ENCODE results near the gene GAS1. TPM values are rescaled to one million over a fixed set of nuclear protein-coding genes. Genes with fewer than 3 reads are reported as not detected.

Gene GAS1
- total and polyA plus RNA-seq, 2 experiments from 2014 or later: 10.7 to 36.0 TPM

GRCh38 chr9:86943201-86944113 lies 3.8 kb downstream of the GAS1 start:
- Histone ChIP-seq H2AFZ (no peak overlapping the region), H3K27ac (no peak overlapping the region), H3K9ac (no peak overlapping the region), H3K9me2 (ENCODE audit: insufficient read depth) (no peaks in the 10 kb centered on the region), H3K27me3 (replicated peaks; ENCODE audit: insufficient read depth) (no peaks in the 10 kb centered on the region), H3K4me1 (ENCODE audit: insufficient read depth) (peaks cover 13% of the 10 kb centered on the region), H3K4me2 (ENCODE audit: unreplicated experiment) (peak overlapping the region; percentile 83), H3K4me3 (peak overlapping the region; percentile 80), H4K20me1 (ENCODE audit: insufficient read depth) (no peaks in the 10 kb centered on the region), H3K36me3 (ENCODE audit: low read depth) (no peaks in the 10 kb centered on the region), H3K9me3 (ENCODE audit: low read depth) (no peaks in the 10 kb centered on the region), H3K79me2 (ENCODE audit: insufficient read depth) (peaks cover 16% of the 10 kb centered on the region), H3F3A (ENCODE audit: insufficient read depth) (peaks cover 7% of the 10 kb centered on the region; the same call in 1 of the 2 replicates)
- TF ChIP-seq EZH2 (IDR thresholded peaks at IDR 0.05; ENCODE audit: insufficient read depth, poor library complexity, severe bottlenecking): no peak
- DNase-seq: peak; percentile 21
- in situ Hi-C loops (cut with MboI): loop anchor here (10.0 kb wide), 1 partner anchor 459 kb away; no protein-coding TSS in a partner anchor
- 33 to 35% methylated on average over 12 of the region's 12 CpGs for WGBS, 2 experiments (ENCODE audit: low coverage in 1 of 2, low lambda C conversion rate in 2 of 2, missing lambda C conversion rate in 2 of 2)

GRCh38 chr9:86942281-86943200 lies 4.8 kb downstream of the GAS1 start:
- Histone ChIP-seq H3K36me3 (ENCODE audit: low read depth) (no peaks in the 10 kb centered on the region), H2AFZ (no peak overlapping the region), H3F3A (ENCODE audit: insufficient read depth) (peaks cover 7% of the 10 kb centered on the region; the same call in 1 of the 2 replicates), H3K79me2 (ENCODE audit: insufficient read depth) (peaks cover 16% of the 10 kb centered on the region), H3K4me3 (no peak overlapping the region), H3K4me2 (ENCODE audit: unreplicated experiment) (no peak overlapping the region), H4K20me1 (ENCODE audit: insufficient read depth) (no peaks in the 10 kb centered on the region), H3K27ac (no peak overlapping the region), H3K4me1 (ENCODE audit: insufficient read depth) (peaks cover 13% of the 10 kb centered on the region), H3K9ac (no peak overlapping the region), H3K9me2 (ENCODE audit: insufficient read depth) (no peaks in the 10 kb centered on the region), H3K27me3 (replicated peaks; ENCODE audit: insufficient read depth) (no peaks in the 10 kb centered on the region), H3K9me3 (ENCODE audit: low read depth) (no peaks in the 10 kb centered on the region)
- in situ Hi-C loops (cut with MboI): loop anchor here (10.0 kb wide), 1 partner anchor 458 kb away; no protein-coding TSS in a partner anchor
- 57 to 58% methylated on average over 10 of the region's 10 CpGs for WGBS, 2 experiments (ENCODE audit: low coverage in 1 of 2, low lambda C conversion rate in 2 of 2, missing lambda C conversion rate in 2 of 2)
- DNase-seq: no peak
- TF ChIP-seq EZH2phosphoT487 (IDR thresholded peaks at IDR 0.05; ENCODE audit: insufficient read depth, low read depth): no peak
- no peak for TF ChIP-seq EZH2 (IDR thresholded peaks at IDR 0.05; ENCODE audit: insufficient read depth, poor library complexity, severe bottlenecking)

- H3K36me3 ChIP-seq (ENCODE audit: low read depth): no peaks in the 10 kb centered on the region
- H3K4me3 ChIP-seq: no peak overlapping the region
- WGBS, 2 experiments (ENCODE audit: low coverage in 1 of 2, low lambda C conversion rate in 2 of 2, missing lambda C conversion rate in 2 of 2): 97 to 100% methylated on average over 2 of the region's 2 CpGs
- no peak overlapping the region for H3K9ac ChIP-seq
- no peak overlapping the region for H3K27ac ChIP-seq
- H3K79me2 ChIP-seq (ENCODE audit: insufficient read depth): peaks cover 16% of the 10 kb centered on the region
- peaks cover 13% of the 10 kb centered on the region for H3K4me1 ChIP-seq (ENCODE audit: insufficient read depth)
- in situ Hi-C loops (cut with MboI): loop anchor here (10.0 kb wide), 1 partner anchor 456 kb away; no protein-coding TSS in a partner anchor
- H3K9me3 ChIP-seq (ENCODE audit: low read depth): no peaks in the 10 kb centered on the region
- peaks cover 7% of the 10 kb centered on the region; the same call in 1 of the 2 replicates for H3F3A ChIP-seq (ENCODE audit: insufficient read depth)
- no peak overlapping the region for H3K4me2 ChIP-seq (ENCODE audit: unreplicated experiment)
- DNase-seq: no peak
- TF ChIP-seq EZH2 (IDR thresholded peaks at IDR 0.05; ENCODE audit: insufficient read depth, poor library complexity, severe bottlenecking): no peak
- TF ChIP-seq EZH2phosphoT487 (IDR thresholded peaks at IDR 0.05; ENCODE audit: insufficient read depth, low read depth): no peak
- H3K27me3 ChIP-seq (replicated peaks; ENCODE audit: insufficient read depth): no peaks in the 10 kb centered on the region
- H4K20me1 ChIP-seq (ENCODE audit: insufficient read depth): no peaks in the 10 kb centered on the region
- H2AFZ ChIP-seq: no peak overlapping the region
- no peaks in the 10 kb centered on the region for H3K9me2 ChIP-seq (ENCODE audit: insufficient read depth)
Measured at GRCh38 chr9:86941197-86941596, 6.1 kb downstream of the GAS1 start.

DNA sequence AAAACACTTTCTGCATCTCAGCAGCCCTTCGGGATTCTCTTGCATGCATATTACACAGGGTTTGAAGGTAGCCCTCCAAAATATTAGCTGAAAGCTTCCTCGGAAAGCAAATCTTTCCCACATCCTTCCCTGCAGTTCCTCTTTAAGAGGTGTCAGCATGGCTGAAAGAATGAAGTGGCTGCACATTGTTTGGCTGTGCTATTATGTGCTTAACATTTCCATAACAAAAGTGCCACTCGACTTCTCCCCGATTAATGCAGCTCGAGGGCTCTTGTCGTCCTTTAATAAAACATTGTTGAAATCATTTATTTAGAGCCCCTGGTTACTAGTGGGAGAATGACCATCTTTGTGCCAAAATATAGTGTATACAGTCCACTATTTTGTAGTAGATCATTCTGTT lies 6.5 kb downstream of the GAS1 start:
- Histone ChIP-seq H3K9me2 (ENCODE audit: insufficient read depth) (no peaks in the 10 kb centered on the region), H3K36me3 (ENCODE audit: low read depth) (no peaks in the 10 kb centered on the region), H3K27me3 (replicated peaks; ENCODE audit: insufficient read depth) (no peaks in the 10 kb centered on the region), H4K20me1 (ENCODE audit: insufficient read depth) (no peaks in the 10 kb centered on the region), H2AFZ (no peak overlapping the region), H3K27ac (no peak overlapping the region), H3K4me2 (ENCODE audit: unreplicated experiment) (no peak overlapping the region), H3K9me3 (ENCODE audit: low read depth) (no peaks in the 10 kb centered on the region), H3K9ac (no peak overlapping the region), H3F3A (ENCODE audit: insufficient read depth) (peaks cover 7% of the 10 kb centered on the region; the same call in 1 of the 2 replicates), H3K4me1 (ENCODE audit: insufficient read depth) (peaks cover 13% of the 10 kb centered on the region), H3K4me3 (no peak overlapping the region), H3K79me2 (ENCODE audit: insufficient read depth) (peaks cover 16% of the 10 kb centered on the region)
- in situ Hi-C loops (cut with MboI): loop anchor here (10.0 kb wide), 1 partner anchor 456 kb away; no protein-coding TSS in a partner anchor
- no peak for DNase-seq
- TF ChIP-seq EZH2 (IDR thresholded peaks at IDR 0.05; ENCODE audit: insufficient read depth, poor library complexity, severe bottlenecking): no peak
- no peak for TF ChIP-seq EZH2phosphoT487 (IDR thresholded peaks at IDR 0.05; ENCODE audit: insufficient read depth, low read depth)
- WGBS, 2 experiments (ENCODE audit: low coverage in 1 of 2, low lambda C conversion rate in 2 of 2, missing lambda C conversion rate in 2 of 2): 83 to 84% methylated on average over 6 of the region's 6 CpGs
